Vagina (tissue), 2 donors: ENCODE results near the gene CEP97. TPM values are rescaled to one million over a fixed set of nuclear protein-coding genes. Genes with fewer than 3 reads are reported as not detected.
"Not testable (repeated sequence)": the region's sequence is repeated elsewhere in the genome, so short reads cannot be mapped to it uniquely, and the experiment has no call there.

Experiments
- DNase-seq, 2 donors: peaks; one replicate each; pipeline ENCODE4 v3.0.0-alpha.2; 2017; ENCODE audit errors: extremely low spot score in 2 of 2
- H3K27ac ChIP-seq: fragments of 200-600 bp; sonication (generic); one replicate; pipeline ENCODE4 v1.5.1; 2019
- H3K27me3 ChIP-seq: fragments of 200-600 bp; sonication (generic); one replicate; pipeline ENCODE4 v1.5.1; 2019
- H3K36me3 ChIP-seq, 2 donors: fragments of 200-600 bp; sonication (generic); one replicate each; pipeline ENCODE4 v1.5.1; 2017 to 2019
- H3K4me1 ChIP-seq: fragments of 200-600 bp; sonication (generic); one replicate; pipeline ENCODE4 v1.5.1; 2019
- H3K4me3 ChIP-seq, 2 donors: fragments of 200-600 bp; sonication (generic); 1 replicate in 1 of 2; 2 replicates in 1 of 2; pipeline ENCODE4 v1.5.1; 2016 to 2019
- H3K9me3 ChIP-seq: fragments of 200-600 bp; sonication (generic); one replicate; pipeline ENCODE4 v1.5.1; 2019
- CTCF ChIP-seq, 3 experiments: fragments of 450-650 bp in 2 of 3; fragments of 200-600 bp in 1 of 3; sonication (generic) in 1 of 3; IDR thresholded peaks; one replicate each; pipeline ENCODE4 v1.5.1; 2017 to 2019; ENCODE audit warnings: antibody characterized with exemption in 3 of 3, mild to moderate bottlenecking in 2 of 3, moderate library complexity in 2 of 3
- POLR2A ChIP-seq, 2 donors: fragments of 450-650 bp; IDR thresholded peaks; one replicate each; pipeline ENCODE4 v1.6.1; 2017; ENCODE audit warnings: antibody characterized with exemption in 2 of 2, mild to moderate bottlenecking in 2 of 2, moderate library complexity in 2 of 2
- POLR2AphosphoS5 ChIP-seq, 2 donors: sonication (generic); formaldehyde crosslinking; IDR thresholded peaks; one replicate each; pipeline ENCODE4 v1.9.0; 2017; ENCODE audit warnings: antibody characterized with exemption in 2 of 2, mild to moderate bottlenecking in 2 of 2, low read depth in 1 of 2; ENCODE audit not compliant: insufficient read depth in 1 of 2
- intact Hi-C: fragments of 100-400 bp; cut with DNase I; formaldehyde crosslinking; loops from one replicate; pipeline ENCODE4 v1.15.1; 2023
- total RNA-seq: library from RNA; depleted of rRNA; stranded (reverse); fragments of >200 nt; gene quantifications from one replicate; pipeline ENCODE4 v1.2.3, GENCODE V29; 2016

CEP97 gene
- total RNA-seq, 1 donor from 2014 or later = 11.0 TPM

- TF ChIP-seq POLR2A (IDR thresholded peaks at IDR 0.05) = no peak
- no peak for TF ChIP-seq POLR2AphosphoS5 (IDR thresholded peaks at IDR 0.05; ENCODE audit: insufficient read depth in 1 of 2, low read depth in 1 of 2)
- TF ChIP-seq CTCF (IDR thresholded peaks at IDR 0.05) = no peak
- Histone ChIP-seq H3K4me3 (peak overlapping the region; percentile 66 to 69), H3K36me3 (peaks cover 0 to 11% of the 10 kb centered on the region in 2 donors), H3K4me1 (peaks cover 38% of the 10 kb centered on the region), H3K27me3 (no peaks in the 10 kb centered on the region), H3K9me3 (no peaks in the 10 kb centered on the region), H3K27ac (peak overlapping the region; percentile 96)
- intact Hi-C loops = no loop called here
- no peak for DNase-seq
Observed at GRCh38 chr3:101687142-101687931, 37.1 kb upstream of the CEP97 start.

DNA sequence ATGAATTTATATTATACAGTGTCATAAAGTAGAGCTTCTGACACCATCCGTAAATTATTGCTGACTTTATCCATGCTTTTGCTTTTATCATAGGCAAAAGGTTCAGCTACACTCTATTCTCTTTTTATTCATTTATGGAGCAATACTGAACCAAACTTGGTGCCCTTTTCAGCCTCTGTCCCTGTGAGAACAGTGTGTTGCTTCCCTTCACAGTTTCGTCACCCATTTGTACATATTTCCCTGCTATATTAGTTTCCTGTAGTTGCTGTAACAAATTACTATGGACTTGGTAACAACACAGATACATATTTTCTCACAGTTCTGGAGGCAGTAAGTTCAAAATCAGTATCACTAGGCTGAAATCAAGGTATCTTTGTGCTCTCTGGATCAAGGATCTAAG, 35.1 kb upstream of the CEP97 start:
- no peak overlapping the region for H3K27ac ChIP-seq
- intact Hi-C loops = no loop called here

DNA sequence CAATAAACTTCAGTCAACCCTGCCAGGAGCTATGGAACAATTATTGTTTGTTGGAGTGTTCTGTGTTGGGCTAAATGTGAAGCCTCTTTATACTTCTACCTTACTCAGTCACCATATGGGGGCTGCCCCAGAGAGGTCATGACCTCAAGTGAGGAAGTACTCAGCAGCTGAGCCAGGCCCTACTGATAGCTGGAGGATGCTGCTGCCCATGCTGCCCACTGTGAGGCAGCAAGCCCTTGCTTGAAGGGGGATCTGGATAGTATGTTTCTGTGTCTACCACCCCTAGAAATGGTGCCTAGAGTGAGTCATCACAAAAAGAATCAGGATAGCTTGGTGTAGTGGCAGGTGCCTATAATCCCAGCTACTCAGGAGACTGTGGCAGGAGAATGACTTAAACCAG, 33.4 kb upstream of the CEP97 start:
- Histone ChIP-seq H3K27me3 (no peaks in the 10 kb centered on the region), H3K9me3 (no peaks in the 10 kb centered on the region), H3K27ac (no peak overlapping the region), H3K4me3 (no peak overlapping the region), H3K36me3 (no peaks in the 10 kb centered on the region), H3K4me1 (peaks cover 13% of the 10 kb centered on the region)
- TF ChIP-seq POLR2AphosphoS5 (IDR thresholded peaks at IDR 0.05; ENCODE audit: insufficient read depth in 1 of 2, low read depth in 1 of 2) = no peak
- no peak for TF ChIP-seq POLR2A (IDR thresholded peaks at IDR 0.05)
- no peak for TF ChIP-seq CTCF (IDR thresholded peaks at IDR 0.05)
- intact Hi-C loops = no loop called here
- DNase-seq = no peak

More for the DNA sequence above, 35.1 kb upstream of the CEP97 start:
- H3K9me3 ChIP-seq = no peaks in the 10 kb centered on the region
- H3K27me3 ChIP-seq = no peaks in the 10 kb centered on the region
- peaks cover 0 to 1% of the 10 kb centered on the region in 2 donors for H3K36me3 ChIP-seq
- no peak for DNase-seq
- no peak for TF ChIP-seq POLR2A (IDR thresholded peaks at IDR 0.05)
- no peak for TF ChIP-seq POLR2AphosphoS5 (IDR thresholded peaks at IDR 0.05; ENCODE audit: insufficient read depth in 1 of 2, low read depth in 1 of 2)
- no peak for TF ChIP-seq CTCF (IDR thresholded peaks at IDR 0.05)
- H3K4me3 ChIP-seq = no peak overlapping the region
- H3K4me1 ChIP-seq = peaks cover 23% of the 10 kb centered on the region

DNA sequence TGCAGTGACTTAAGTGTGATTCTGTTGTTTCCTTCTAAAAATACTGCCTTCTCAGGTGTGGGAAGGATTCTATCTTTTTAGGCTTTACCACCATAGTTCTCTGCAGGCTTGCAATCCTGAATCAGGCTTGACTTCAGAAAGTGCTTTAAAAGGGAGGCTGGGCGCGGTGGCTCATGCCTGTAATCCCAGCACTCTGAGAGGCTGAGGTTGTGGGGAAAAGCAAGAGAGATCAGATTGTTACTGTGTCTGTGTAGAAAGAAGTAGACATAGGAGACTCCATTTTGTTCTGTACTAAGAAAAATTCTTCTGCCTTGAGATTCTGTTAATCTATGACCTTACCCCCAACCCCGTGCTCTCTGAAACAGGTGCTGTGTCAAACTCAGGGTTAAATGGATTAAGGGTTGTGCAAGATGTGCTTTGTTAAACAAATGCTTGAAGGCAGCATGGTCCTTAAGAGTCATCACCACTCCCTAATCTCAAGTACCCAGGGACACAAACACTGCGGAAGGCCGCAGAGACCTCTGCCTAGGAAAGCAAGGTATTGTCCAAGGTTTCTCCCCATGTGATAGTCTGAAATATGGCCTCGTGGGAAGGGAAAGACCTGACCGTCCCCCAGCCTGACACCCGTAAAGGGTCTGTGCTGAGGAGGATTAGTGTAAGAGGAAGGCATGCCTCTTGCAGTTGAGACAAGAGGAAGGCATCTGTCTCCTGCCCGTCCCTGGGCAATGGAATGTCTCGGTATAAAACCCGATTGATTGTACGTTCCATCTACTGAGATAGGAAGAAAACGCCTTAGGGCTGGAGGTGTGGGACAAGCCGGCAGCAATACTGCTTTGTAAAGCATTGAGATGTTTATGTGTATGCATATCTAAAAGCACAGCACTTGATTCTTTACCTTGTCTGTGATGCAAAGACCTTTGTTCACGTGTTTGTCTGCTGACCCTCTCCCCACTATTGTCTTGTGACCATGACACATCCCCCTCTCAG, 32.4 kb upstream of the CEP97 start:
- H3K27me3 ChIP-seq, intact Hi-C loops, H3K4me3 ChIP-seq, H3K9me3 ChIP-seq, H3K36me3 ChIP-seq, H3K27ac ChIP-seq, DNase-seq: not testable (repeated sequence)
- peaks cover 15% of the 10 kb centered on the region for H3K4me1 ChIP-seq

DNA sequence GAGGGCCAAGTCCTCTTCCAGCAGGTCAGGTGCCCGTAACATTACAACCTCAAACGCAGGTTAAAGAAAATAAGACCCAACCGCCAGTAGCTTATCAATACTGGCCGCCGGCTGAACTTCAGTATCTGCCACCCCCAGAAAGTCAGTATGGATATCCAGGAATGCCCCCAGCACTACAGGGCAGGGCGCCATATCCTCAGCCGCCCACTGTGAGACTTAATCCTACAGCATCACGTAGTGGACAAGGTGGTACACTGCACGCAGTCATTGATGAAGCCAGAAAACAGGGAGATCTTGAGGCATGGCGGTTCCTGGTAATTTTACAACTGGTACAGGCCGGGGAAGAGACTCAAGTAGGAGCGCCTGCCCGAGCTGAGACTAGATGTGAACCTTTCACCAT, 30.9 kb upstream of the CEP97 start:
- TF ChIP-seq CTCF (IDR thresholded peaks at IDR 0.05) = peak in 1 of 3 experiments; percentile 26
- H3K27me3 ChIP-seq, H3K4me3 ChIP-seq, H3K36me3 ChIP-seq, H3K4me1 ChIP-seq, DNase-seq, H3K27ac ChIP-seq, H3K9me3 ChIP-seq, intact Hi-C loops: not testable (repeated sequence)

DNA sequence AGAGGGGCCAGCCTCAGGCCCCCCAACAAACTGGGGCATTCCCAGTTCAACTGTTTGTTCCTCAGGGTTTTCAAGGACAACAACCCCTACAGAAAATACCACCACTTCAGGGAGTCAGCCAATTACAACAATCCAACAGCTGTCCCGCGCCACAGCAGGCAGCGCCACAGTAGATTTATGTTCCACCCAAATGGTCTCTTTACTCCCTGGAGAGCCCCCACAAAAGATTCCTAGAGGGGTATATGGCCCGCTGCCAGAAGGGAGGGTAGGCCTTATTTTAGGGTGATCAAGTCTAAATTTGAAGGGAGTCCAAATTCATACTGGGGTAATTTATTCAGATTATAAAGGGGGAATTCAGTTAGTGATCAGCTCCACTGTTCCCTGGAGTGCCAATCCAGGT, 29.6 kb upstream of the CEP97 start:
- H3K9me3 ChIP-seq, intact Hi-C loops, H3K36me3 ChIP-seq, H3K4me3 ChIP-seq, H3K27me3 ChIP-seq, DNase-seq, H3K27ac ChIP-seq, H3K4me1 ChIP-seq: not testable (repeated sequence)
